H1 (cell line): ENCODE measurements around the gene SMTNL2. TPM values are rescaled to one million over a fixed set of nuclear protein-coding genes. Genes with fewer than 3 reads are reported as not detected.
A peak's percentile ranks its signal among the peaks of the same experiment; 100 is the strongest.

Source experiments
- CTCF ChIA-PET: fragments of 300-600 bp; sonication (Branson Sonifier 250); formaldehyde crosslinking; loops from one replicate; lab custom pipeline; 2021; ENCODE audit not compliant: partially characterized antibody; lab: Charles Lee
- POLR2A ChIA-PET: fragments of 300-600 bp; sonication (Branson Sonifier 250); formaldehyde crosslinking; loops from one replicate; lab custom pipeline; 2021; ENCODE audit warnings: inconsistent platforms; ENCODE audit not compliant: partially characterized antibody; lab: Charles Lee
- DNase-seq, 2 experiments: peaks; one replicate each; pipeline versions ENCODE4 v3.0.0 to v3.0.0-alpha.2; 2010 to 2022; ENCODE audit warnings: low spot score in 2 of 2, low read depth in 1 of 2, mixed read lengths in 1 of 2
- FAIRE-seq: peaks from 2 replicates; lab custom pipeline; 2011; peaks lifted over from hg19 to GRCh38; lab: Jason Lieb, UNC
- H2AFZ ChIP-seq: 2 replicates; pipeline ENCODE4 v1.8.1; 2012; ENCODE audit warnings: low read length, inconsistent platforms
- H2AK5ac ChIP-seq: 2 replicates; pipeline ENCODE4 v1.6.1; 2013; ENCODE audit warnings: low read depth, low read length
- H2BK120ac ChIP-seq: replicated peaks from 2 replicates; pipeline ENCODE3; 2013; ENCODE audit warnings: low read depth, low read length, inconsistent platforms
- H2BK12ac ChIP-seq: 2 replicates; pipeline ENCODE4 v1.6.1; 2013; ENCODE audit warnings: low read depth, low read length
- H2BK15ac ChIP-seq: 2 replicates; pipeline ENCODE4 v1.6.1; 2013; ENCODE audit warnings: low read length
- H2BK20ac ChIP-seq: 2 replicates; pipeline ENCODE4 v1.6.1; 2013; ENCODE audit warnings: low read length
- H2BK5ac ChIP-seq: 2 replicates; pipeline ENCODE4 v1.6.1; 2013; ENCODE audit warnings: low read depth, low read length
- H3K14ac ChIP-seq: 2 replicates; pipeline ENCODE4 v1.6.1; 2013; ENCODE audit warnings: inconsistent platforms; ENCODE audit not compliant: insufficient read length
- H3K18ac ChIP-seq: 2 replicates; pipeline ENCODE4 v1.6.1; 2013; ENCODE audit warnings: low read length; ENCODE audit errors: extremely low read depth
- H3K23ac ChIP-seq: 2 replicates; pipeline ENCODE4 v1.6.1; 2013; ENCODE audit warnings: inconsistent platforms; ENCODE audit not compliant: insufficient read length
- H3K23me2 ChIP-seq: 2 replicates; pipeline ENCODE4 v1.6.1; 2013; ENCODE audit warnings: low read depth, low read length
- H3K27ac ChIP-seq: 2 replicates; pipeline ENCODE4 v1.6.1; 2011; ENCODE audit warnings: low read depth, low read length, inconsistent platforms
- H3K27me3 ChIP-seq, 4 experiments: replicated peaks in 1 of 4; 1 replicate in 1 of 4; 2 replicates in 3 of 4; pipeline versions ENCODE4 v1.6.1 to v1.8.1; 2011 to 2013; ENCODE audit warnings: low read length in 3 of 4, mild to moderate bottlenecking in 3 of 4, inconsistent platforms in 2 of 4, mixed read lengths in 2 of 4, moderate library complexity in 1 of 4; ENCODE audit not compliant: control insufficient read depth in 3 of 4, insufficient read depth in 3 of 4; ENCODE audit errors: extremely low read depth in 1 of 4
- H3K36me3 ChIP-seq, 4 experiments: 2 replicates each; pipeline versions ENCODE4 v1.6.1 to v1.8.1; 2011 to 2013; ENCODE audit warnings: mild to moderate bottlenecking in 4 of 4, low read length in 3 of 4, moderate library complexity in 2 of 4, control low read depth in 1 of 4, inconsistent platforms in 1 of 4; ENCODE audit not compliant: insufficient read depth in 4 of 4, control insufficient read depth in 2 of 4
- H3K4ac ChIP-seq: replicated peaks from 2 replicates; pipeline ENCODE3; 2013; ENCODE audit warnings: low read length, low read depth, mixed read lengths, inconsistent platforms; ENCODE audit not compliant: insufficient read length
- H3K4me1 ChIP-seq, 4 experiments: replicated peaks in 1 of 4; 1 replicate in 1 of 4; 2 replicates in 3 of 4; pipeline versions ENCODE4 v1.6.1 to v1.8.1; 2011 to 2013; ENCODE audit warnings: low read length in 3 of 4, inconsistent platforms in 2 of 4, mixed read lengths in 1 of 4; ENCODE audit not compliant: insufficient read depth in 4 of 4, control insufficient read depth in 3 of 4
- H3K4me2 ChIP-seq, 2 experiments: 2 replicates each; pipeline versions ENCODE4 v1.6.1 to v1.8.1; 2011 to 2013; ENCODE audit warnings: low read depth in 2 of 2, low read length in 2 of 2, control low read depth in 1 of 2, inconsistent platforms in 1 of 2, mild to moderate bottlenecking in 1 of 2; ENCODE audit not compliant: insufficient read depth in 1 of 2
- H3K4me3 ChIP-seq, 4 experiments: fragments of 200-600, 300-600 bp in 1 of 4; sonication (generic), shearing (Covaris generic), sonication (Bioruptor Twin) in 1 of 4; 2 replicates each; pipeline versions ENCODE4 v1.5.1 to v1.8.1; 2011 to 2016; ENCODE audit warnings: low read length in 4 of 4, low read depth in 3 of 4, control low read depth in 2 of 4, inconsistent platforms in 2 of 4, mild to moderate bottlenecking in 2 of 4, mixed read lengths in 1 of 4, moderate library complexity in 1 of 4; ENCODE audit not compliant: insufficient read depth in 2 of 4; ENCODE audit errors: extremely low read depth in 1 of 4
- H3K56ac ChIP-seq: replicated peaks from 2 replicates; pipeline ENCODE3; 2013; ENCODE audit warnings: low read depth, mild to moderate bottlenecking, mixed read lengths, low read length, inconsistent platforms; ENCODE audit not compliant: insufficient read length
- H3K79me1 ChIP-seq: 2 replicates; pipeline ENCODE4 v1.6.1; 2013; ENCODE audit warnings: low read depth, low read length, control low read depth
- H3K79me2 ChIP-seq, 2 experiments: 2 replicates each; pipeline versions ENCODE4 v1.6.1 to v1.8.1; 2012 to 2013; ENCODE audit warnings: low read length in 2 of 2, mild to moderate bottlenecking in 2 of 2, inconsistent platforms in 1 of 2; ENCODE audit not compliant: insufficient read depth in 2 of 2, control insufficient read depth in 1 of 2
- H3K9ac ChIP-seq, 4 experiments: replicated peaks in 1 of 4; 1 replicate in 1 of 4; 2 replicates in 3 of 4; pipeline versions ENCODE4 v1.6.1 to v1.8.1; 2011 to 2013; ENCODE audit warnings: low read depth in 3 of 4, low read length in 3 of 4, control low read depth in 2 of 4, mild to moderate bottlenecking in 2 of 4, moderate library complexity in 2 of 4, inconsistent platforms in 1 of 4; ENCODE audit errors: extremely low read depth in 1 of 4
- H3K9me3 ChIP-seq, 2 experiments: 2 replicates each; pipeline versions ENCODE4 v1.6.1 to v1.8.1; 2012 to 2013; ENCODE audit warnings: mild to moderate bottlenecking in 2 of 2, moderate library complexity in 2 of 2, control low read depth in 1 of 2, inconsistent platforms in 1 of 2, low read depth in 1 of 2, low read length in 1 of 2, mixed read lengths in 1 of 2; ENCODE audit not compliant: insufficient read depth in 2 of 2
- H4K20me1 ChIP-seq, 2 experiments: replicated peaks in 1 of 2; 2 replicates each; pipeline versions ENCODE3 to v1.8.1; 2011 to 2013; ENCODE audit warnings: inconsistent platforms in 2 of 2, low read length in 2 of 2, mild to moderate bottlenecking in 1 of 2; ENCODE audit not compliant: insufficient read depth in 2 of 2, control insufficient read depth in 1 of 2
- H4K5ac ChIP-seq: 2 replicates; pipeline ENCODE4 v1.6.1; 2013; ENCODE audit warnings: low read length, low read depth, mixed read lengths, inconsistent platforms; ENCODE audit not compliant: insufficient read length
- H4K8ac ChIP-seq: 2 replicates; pipeline ENCODE4 v1.8.0; 2013; ENCODE audit warnings: mild to moderate bottlenecking, moderate library complexity, low read length, inconsistent platforms; ENCODE audit not compliant: insufficient read depth; ENCODE audit errors: extremely low read depth
- H4K91ac ChIP-seq: replicated peaks from 2 replicates; pipeline ENCODE3; 2013; ENCODE audit warnings: low read length, mixed read lengths, inconsistent platforms; ENCODE audit not compliant: insufficient read length
- BCL11A ChIP-seq, 2 experiments: IDR thresholded peaks; one replicate each; pipeline ENCODE4 v1.6.1; 2011; ENCODE audit warnings: low read depth in 2 of 2, low read length in 2 of 2, mild to moderate bottlenecking in 2 of 2
- CBX8 ChIP-seq: fragments of 300-800, 300-1000 bp; sonication (generic); IDR thresholded peaks from 2 replicates; pipeline ENCODE4 v1.7.1; 2016; ENCODE audit warnings: low read depth, low read length, borderline replicate concordance
- EZH2 ChIP-seq: fragments of 200-600 bp; sonication (generic); IDR thresholded peaks from 2 replicates; pipeline ENCODE4 v1.7.1; 2012; ENCODE audit warnings: low read depth, mild to moderate bottlenecking, moderate library complexity, low read length, inconsistent platforms; ENCODE audit not compliant: severe bottlenecking
- GABPA ChIP-seq: IDR thresholded peaks from 2 replicates; pipeline ENCODE4 v1.6.1; 2011; ENCODE audit warnings: mild to moderate bottlenecking, low read length, moderate library complexity, borderline replicate concordance; ENCODE audit not compliant: insufficient read depth
- SIN3A ChIP-seq, 2 experiments: IDR thresholded peaks in 1 of 2; conservative IDR thresholded peaks in 1 of 2; 2 replicates each; pipeline ENCODE4 v1.6.1; 2011 to 2012; ENCODE audit warnings: low read length in 2 of 2, improper control_type of control experiment in 1 of 2, low read depth in 1 of 2, mild to moderate bottlenecking in 1 of 2
- SP1 ChIP-seq: IDR thresholded peaks from 2 replicates; pipeline ENCODE4 v1.6.1; 2011; ENCODE audit warnings: low read depth, low read length
- SP4 ChIP-seq: IDR thresholded peaks from 2 replicates; pipeline ENCODE4 v1.6.1; 2012; ENCODE audit warnings: low read length, inconsistent platforms
- WGBS, 2 experiments: shearing (Covaris generic) in 1 of 2; methylation state at CpG; one replicate each; pipeline versions ENCODE4 v1.1.6 to v1.1.7; 2013 to 2015; ENCODE audit warnings: low lambda C conversion rate in 2 of 2, mixed read lengths in 2 of 2, inconsistent platforms in 1 of 2, low coverage in 1 of 2, missing lambda C conversion rate in 1 of 2; ENCODE audit not compliant: insufficient replicate concordance in 2 of 2, insufficient coverage in 1 of 2, insufficient read length in 1 of 2; ENCODE audit errors: extremely low coverage in 1 of 2, missing lambda C conversion rate in 1 of 2; 5-methylcytosine and 5-hydroxymethylcytosine counted together
- polyA plus RNA-seq, 7 experiments: library from polyadenylated mRNA; depleted of rRNA in 3 of 7; stranded (reverse) in 5 of 7; unstranded in 2 of 7; fragments of >200 nt in 5 of 7; fragments of 200-250 nt in 2 of 7; gene quantifications; 1 replicate in 5 of 7; 2 replicates in 1 of 7; 4 replicates in 1 of 7; pipeline versions ENCODE4 v1.2.1 to v1.2.3, GENCODE V29; 2011 to 2013; ENCODE audit warnings: missing spikeins in 2 of 7, mixed read lengths in 2 of 7
- total RNA-seq: library from RNA; stranded (reverse); fragmentation: NEBNext Ultra II Directional; extraction: Animal tissue kit (Norgen Biotek cat#: 25700); gene quantifications from 2 replicates; pipeline ENCODE4 v1.2.1, GENCODE V29; 2021

SMTNL2 gene
- total and polyA plus RNA-seq, 2 of the 8 experiments (the other 6 are each of a cell fraction or from before 2014, with no cell fraction given), result 3.6 to 4.5 TPM

DNA sequence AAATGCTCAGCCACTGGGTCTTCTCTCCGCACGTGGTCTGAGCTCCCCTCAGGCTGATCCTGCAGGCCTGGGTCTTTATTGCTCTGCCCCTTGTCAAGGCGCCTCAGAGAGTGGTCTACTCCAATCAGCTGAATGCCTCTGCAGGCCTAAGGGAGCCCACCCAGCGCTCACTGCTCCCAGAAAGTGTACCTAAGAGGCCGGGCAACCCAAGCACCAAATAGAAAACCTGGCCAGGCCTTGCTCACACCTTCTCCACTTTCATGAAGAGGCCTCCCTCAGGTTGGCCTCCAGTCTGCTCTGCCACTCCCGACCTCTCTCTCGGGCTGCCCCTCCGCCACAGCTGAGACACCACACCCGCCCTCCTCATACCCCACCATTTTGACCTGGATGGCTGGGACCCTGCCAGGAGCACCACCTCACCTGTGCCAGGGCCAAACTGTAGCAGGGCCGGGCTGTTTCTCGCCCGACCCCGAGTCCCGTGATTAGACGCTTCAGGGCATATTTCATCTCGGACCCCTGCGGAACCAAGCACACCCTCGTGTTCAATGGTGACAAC lies 29.8 kb upstream of the SMTNL2 start:
- Histone ChIP-seq H3K79me2 (peaks cover 0 to 21% of the 10 kb centered on the region in 2 experiments; a peak in 3 of 4 replicates), H3K4me3 (peak overlapping the region; percentile 73 to 94 (median 84)), H2AFZ (no peak overlapping the region), H3K4me1 (peaks cover 6 to 17% (median 10%) of the 10 kb centered on the region in 4 experiments; a peak in 6 of 7 replicates), H2BK12ac (no peak overlapping the region), H4K5ac (no peak overlapping the region), H3K4me2 (peak overlapping the region; percentile 79 to 96), H2BK15ac (peak overlapping the region; percentile 83; the same call in 1 of the 2 replicates), H3K9me3 (no peaks in the 10 kb centered on the region), H4K8ac (peak overlapping the region; percentile 39; the same call in 1 of the 2 replicates), H3K18ac (peak overlapping the region; percentile 32; the same call in 1 of the 2 replicates), H2BK20ac (no peak overlapping the region), H3K4ac (peak overlapping the region; percentile 21), H3K9ac (peak overlapping the region in 3 of 4 experiments; percentile 80 to 87 (median 84); a peak in 6 of 7 replicates), H3K27me3 (no peaks in the 10 kb centered on the region), H3K23me2 (peaks cover 14% of the 10 kb centered on the region; the same call in 1 of the 2 replicates), H3K56ac (no peak overlapping the region), H4K20me1 (peaks cover 0 to 7% of the 10 kb centered on the region in 2 experiments), H2AK5ac (no peak overlapping the region), H3K14ac (no peak overlapping the region), H2BK5ac (peak overlapping the region; percentile 87), H3K36me3 (peaks cover 28 to 40% (median 35%) of the 10 kb centered on the region in 4 experiments; a peak in 7 of 8 replicates), H3K27ac (peak overlapping the region; percentile 74; the same call in 1 of the 2 replicates), H2BK120ac (no peak overlapping the region), H4K91ac (peak overlapping the region; percentile 96), H3K23ac (no peak overlapping the region), H3K79me1 (peaks cover 13% of the 10 kb centered on the region)
- WGBS, 2 experiments, result 15% methylated on average over 18 of the region's 18 CpGs; no CpG with 5 or more reads in 1 of the 2 experiments
- DNase-seq (no peak), FAIRE-seq (no peak)
- CTCF ChIA-PET, result interaction anchor here (1.0 to 2.1 kb wide), 3 partner anchors 12 to 339 kb away, joined by 3 to 8 read pairs (median 3); no protein-coding TSS in a partner anchor
- POLR2A ChIA-PET, result interaction anchor here (0.6 to 32.8 kb wide), 9 partner anchors 8 to 154 kb away, joined by 3 to 546 read pairs (median 4); partner anchors contain the start of gene SMTNL2
- no peak for TF ChIP-seq BCL11A (IDR thresholded peaks at IDR 0.05; ENCODE audit: low read depth in 2 of 2, low read length in 2 of 2)
- no peak for TF ChIP-seq CBX8
- no peak for TF ChIP-seq SP4
- TF ChIP-seq SIN3A (conservative IDR thresholded peaks at IDR 0.05 in 1 of 2, IDR thresholded peaks at IDR 0.05 in 1 of 2; ENCODE audit: low read depth in 1 of 2, low read length in 2 of 2), result 0 out of 4 replicates have a peak, but pooled peaks of 1 of the 2 experiments have one; percentile 7
- TF ChIP-seq GABPA, result no peak
- no peak for TF ChIP-seq SP1
- TF ChIP-seq EZH2, result no peak
